Liver (tissue), 9 donors: Measurements from ENCODE around the gene DAGLA. TPM values are rescaled to one million over a fixed set of nuclear protein-coding genes. Genes with fewer than 3 reads are reported as not detected.
A peak's percentile ranks its signal among the peaks of the same experiment; 100 is the strongest.

Source experiments
- DNase-seq: peaks from one replicate; pipeline ENCODE4 v3.0.0-alpha.2; 2017; ENCODE audit warnings: low spot score
- H3K27ac ChIP-seq, 2 donors: one replicate each; pipeline ENCODE4 v1.7.0; 2013; ENCODE audit warnings: inconsistent platforms in 2 of 2, low read length in 2 of 2, control low read depth in 1 of 2, low read depth in 1 of 2, mild to moderate bottlenecking in 1 of 2
- H3K27me3 ChIP-seq, 4 donors: one replicate each; pipeline versions ENCODE4 v1.6.1 to v1.7.0; 2013; ENCODE audit warnings: low read length in 3 of 4, inconsistent platforms in 1 of 4, mild to moderate bottlenecking in 1 of 4, moderate library complexity in 1 of 4; ENCODE audit not compliant: control insufficient read depth in 4 of 4, insufficient read depth in 4 of 4
- H3K36me3 ChIP-seq, 4 donors: one replicate each; pipeline versions ENCODE4 v1.6.1 to v1.7.0; 2013; ENCODE audit warnings: low read length in 3 of 4, mild to moderate bottlenecking in 3 of 4, low read depth in 1 of 4, moderate library complexity in 1 of 4; ENCODE audit not compliant: control insufficient read depth in 4 of 4, insufficient read depth in 3 of 4
- H3K4me1 ChIP-seq, 4 donors: one replicate each; pipeline versions ENCODE4 v1.6.1 to v1.7.0; 2013; ENCODE audit warnings: low read length in 3 of 4, mild to moderate bottlenecking in 3 of 4, moderate library complexity in 1 of 4; ENCODE audit not compliant: control insufficient read depth in 4 of 4, insufficient read depth in 4 of 4
- H3K4me3 ChIP-seq, 3 donors: one replicate each; pipeline versions ENCODE4 v1.6.1 to v1.7.0; 2013; ENCODE audit warnings: low read length in 3 of 3, control low read depth in 1 of 3, low read depth in 1 of 3, mild to moderate bottlenecking in 1 of 3
- H3K9ac ChIP-seq, 2 donors: one replicate each; pipeline ENCODE4 v1.7.0; 2013; ENCODE audit warnings: low read length in 2 of 2, mild to moderate bottlenecking in 2 of 2, moderate library complexity in 2 of 2, control low read depth in 1 of 2, low read depth in 1 of 2
- H3K9me3 ChIP-seq, 4 donors: one replicate each; pipeline versions ENCODE4 v1.6.1 to v1.7.0; 2013; ENCODE audit warnings: low read length in 3 of 4; ENCODE audit not compliant: control insufficient read depth in 4 of 4
- ATF3 ChIP-seq: IDR thresholded peaks from 2 replicates; pipeline ENCODE4 v1.6.1; 2016; ENCODE audit warnings: antibody characterized with exemption
- FOXA1 ChIP-seq: IDR thresholded peaks from 2 replicates; pipeline ENCODE4 v1.6.1; 2016; ENCODE audit warnings: antibody characterized with exemption
- FOXA2 ChIP-seq: IDR thresholded peaks from 2 replicates; pipeline ENCODE4 v1.6.1; 2016; ENCODE audit warnings: antibody characterized with exemption
- GABPA ChIP-seq, 2 donors: IDR thresholded peaks in 1 of 2; conservative IDR thresholded peaks in 1 of 2; 2 replicates each; pipeline ENCODE4 v1.6.1; 2016; ENCODE audit warnings: antibody characterized with exemption in 2 of 2, mild to moderate bottlenecking in 1 of 2, moderate library complexity in 1 of 2
- HNF4G ChIP-seq: IDR thresholded peaks from 2 replicates; pipeline ENCODE4 v1.6.1; 2016; ENCODE audit warnings: antibody characterized with exemption
- JUND ChIP-seq, 2 donors: IDR thresholded peaks; 2 replicates each; pipeline ENCODE4 v1.6.1; 2016; ENCODE audit warnings: antibody characterized with exemption in 2 of 2
- RAD21 ChIP-seq, 2 donors: IDR thresholded peaks; 2 replicates each; pipeline ENCODE4 v1.6.1; 2016; ENCODE audit warnings: antibody characterized with exemption in 2 of 2, mild to moderate bottlenecking in 2 of 2
- SP1 ChIP-seq: IDR thresholded peaks from 2 replicates; pipeline ENCODE4 v1.6.1; 2018; ENCODE audit warnings: antibody characterized with exemption, mild to moderate bottlenecking
- TAF1 ChIP-seq: conservative IDR thresholded peaks from 2 replicates; pipeline ENCODE4 v1.6.1; 2016; ENCODE audit warnings: antibody characterized with exemption, mild to moderate bottlenecking
- YY1 ChIP-seq: IDR thresholded peaks from 2 replicates; pipeline ENCODE4 v1.6.1; 2016; ENCODE audit warnings: antibody characterized with exemption, mild to moderate bottlenecking
- WGBS: extraction: QIAGEN DNeasy Blood & Tissue Kit; methylation state at CpG from one replicate; pipeline ENCODE4 v1.1.7; 2013; 5-methylcytosine and 5-hydroxymethylcytosine counted together
- polyA plus RNA-seq, 2 donors: library from polyadenylated mRNA; stranded (reverse) in 1 of 2; unstranded in 1 of 2; fragments of 200-250 nt in 1 of 2; fragments of >200 nt in 1 of 2; fragmentation: Nextera tagmentation in 1 of 2; extraction: Ambion mirVana in 1 of 2; gene quantifications; one replicate each; pipeline versions ENCODE4 v1.2.1 to v1.2.3, GENCODE V29; 2013 to 2015
- total RNA-seq, 2 donors: library from RNA; depleted of rRNA; stranded (reverse); fragments of >200 nt; gene quantifications; one replicate each; pipeline ENCODE4 v1.2.3, GENCODE V29; 2014
- TF ChIP-seq, protein P1 (sequence below): fragments of 150-350 bp; IDR thresholded peaks from 2 replicates; pipeline ENCODE4 v1.5.1; 2017; ENCODE audit warnings: improper control_type of control experiment, low read depth, low read length; ENCODE audit not compliant: missing input control
- donor health status: healthy.
- donor health status: healthy.
- donor health status: healthy.
- donor health status: healthy.
- donor health status: healthy.

Gene DAGLA
- total and polyA plus RNA-seq, 4 donors, result 0.13 to 0.84 (median 0.60) TPM

DNA sequence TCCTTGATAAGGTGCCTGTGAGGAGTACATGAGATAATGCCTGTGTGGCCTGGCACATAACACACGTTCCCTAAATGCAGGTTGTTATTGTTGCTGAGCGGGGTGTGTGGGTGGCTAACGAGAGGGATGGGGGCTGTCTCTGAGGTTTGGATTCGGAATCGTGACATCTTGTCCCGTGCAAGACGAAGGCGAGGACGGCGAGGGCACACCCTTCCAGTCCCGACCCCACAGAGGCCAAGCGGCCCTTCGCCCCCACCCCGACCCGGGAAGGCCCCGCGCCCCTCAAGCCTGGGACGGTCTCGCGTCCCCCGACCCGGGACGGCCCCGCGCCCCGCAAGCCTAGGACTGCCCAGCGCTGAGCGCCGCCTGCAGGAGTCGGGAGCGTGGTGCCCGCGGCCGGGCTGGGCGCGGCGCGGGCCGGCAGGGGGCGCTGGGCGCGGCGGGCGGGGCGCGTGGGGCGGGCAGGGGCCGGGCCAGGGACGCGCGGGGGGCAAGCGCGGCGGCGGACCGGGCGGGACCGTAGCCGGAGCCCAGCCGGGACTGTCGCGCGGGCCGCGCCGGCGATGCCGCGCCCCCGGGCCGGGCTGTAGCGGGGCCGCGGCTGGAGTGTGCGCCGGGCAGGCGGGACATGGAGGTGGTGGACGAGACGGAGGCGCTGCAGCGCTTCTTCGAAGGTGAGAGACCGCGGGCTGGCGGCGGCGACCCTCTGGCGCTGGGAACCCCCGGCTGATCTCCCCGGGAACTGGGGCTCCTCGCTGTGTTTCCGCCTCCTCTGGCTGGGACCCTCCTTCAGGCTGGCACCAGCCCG lies 72.1 kb downstream of the DAGLA start, which contains the start of gene MYRF:
Gene MYRF (plus strand): TSS at position 520 of the 808 bp plus-strand sequence. CDS start 109 bp downstream, at position 629.
- peak; percentile 77 for DNase-seq
- H3K9me3 ChIP-seq, result no peaks in the 10 kb centered on the region
- peaks cover 4 to 39% (median 26%) of the 10 kb centered on the region in 4 donors for H3K4me1 ChIP-seq
- peak within 1 kb of the TSS in 1 of 2 donors; percentile 92 for H3K9ac ChIP-seq
- H3K4me3 ChIP-seq, result peak within 1 kb of the TSS; percentile 59 to 68 (median 66)
- no peaks in the 10 kb centered on the region for H3K27me3 ChIP-seq
- TF ChIP-seq, protein P1, sequence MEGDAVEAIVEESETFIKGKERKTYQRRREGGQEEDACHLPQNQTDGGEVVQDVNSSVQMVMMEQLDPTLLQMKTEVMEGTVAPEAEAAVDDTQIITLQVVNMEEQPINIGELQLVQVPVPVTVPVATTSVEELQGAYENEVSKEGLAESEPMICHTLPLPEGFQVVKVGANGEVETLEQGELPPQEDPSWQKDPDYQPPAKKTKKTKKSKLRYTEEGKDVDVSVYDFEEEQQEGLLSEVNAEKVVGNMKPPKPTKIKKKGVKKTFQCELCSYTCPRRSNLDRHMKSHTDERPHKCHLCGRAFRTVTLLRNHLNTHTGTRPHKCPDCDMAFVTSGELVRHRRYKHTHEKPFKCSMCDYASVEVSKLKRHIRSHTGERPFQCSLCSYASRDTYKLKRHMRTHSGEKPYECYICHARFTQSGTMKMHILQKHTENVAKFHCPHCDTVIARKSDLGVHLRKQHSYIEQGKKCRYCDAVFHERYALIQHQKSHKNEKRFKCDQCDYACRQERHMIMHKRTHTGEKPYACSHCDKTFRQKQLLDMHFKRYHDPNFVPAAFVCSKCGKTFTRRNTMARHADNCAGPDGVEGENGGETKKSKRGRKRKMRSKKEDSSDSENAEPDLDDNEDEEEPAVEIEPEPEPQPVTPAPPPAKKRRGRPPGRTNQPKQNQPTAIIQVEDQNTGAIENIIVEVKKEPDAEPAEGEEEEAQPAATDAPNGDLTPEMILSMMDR, result peak; percentile 67
- TF ChIP-seq GABPA (IDR thresholded peaks at IDR 0.05 in 1 of 2, conservative IDR thresholded peaks at IDR 0.05 in 1 of 2), result no peak
- TF ChIP-seq JUND (IDR thresholded peaks at IDR 0.05), result no peak
- H3K27ac ChIP-seq, result peak within 1 kb of the TSS; percentile 71 to 97
- H3K36me3 ChIP-seq, result no peaks in the 10 kb centered on the region
- WGBS, result 2% methylated on average over 93 of the region's 93 CpGs

- peak overlapping the region in 1 of 2 donors; percentile 92 for H3K9ac ChIP-seq
These were observed 72.8 kb downstream of the DAGLA start for GRCh38 chr11:61752925-61753521.

GRCh38 chr11:61753672-61754071 lies 73.5 kb downstream of the DAGLA start:
- H3K27ac ChIP-seq, result peak overlapping the region; percentile 71 to 97
- DNase-seq, result no peak

More at GRCh38 chr11:61752925-61753521, 72.8 kb downstream of the DAGLA start:
- peak overlapping the region; percentile 59 to 68 (median 66) for H3K4me3 ChIP-seq
- no peak for TF ChIP-seq FOXA1
- TF ChIP-seq ATF3, result no peak
- TF ChIP-seq GABPA (IDR thresholded peaks at IDR 0.05 in 1 of 2, conservative IDR thresholded peaks at IDR 0.05 in 1 of 2), result no peak
- TF ChIP-seq YY1, result no peak
- no peak for TF ChIP-seq TAF1
- TF ChIP-seq SP1, result no peak
- TF ChIP-seq RAD21 (IDR thresholded peaks at IDR 0.05), result no peak
- TF ChIP-seq, protein P1, result no peak
- no peaks in the 10 kb centered on the region for H3K27me3 ChIP-seq
- peak overlapping the region; percentile 71 to 97 for H3K27ac ChIP-seq
- DNase-seq, result no peak
- 29% methylated on average over 17 of the region's 17 CpGs for WGBS
- H3K36me3 ChIP-seq, result no peaks in the 10 kb centered on the region
- H3K9me3 ChIP-seq, result no peaks in the 10 kb centered on the region
- peaks cover 9 to 40% (median 24%) of the 10 kb centered on the region in 4 donors for H3K4me1 ChIP-seq

More at GRCh38 chr11:61753672-61754071, 73.5 kb downstream of the DAGLA start:
- peak overlapping the region in 1 of 2 donors; percentile 92 for H3K9ac ChIP-seq
- no peaks in the 10 kb centered on the region for H3K9me3 ChIP-seq
- H3K27me3 ChIP-seq, result no peaks in the 10 kb centered on the region
- no peak for TF ChIP-seq HNF4G
- no peak for TF ChIP-seq RAD21 (IDR thresholded peaks at IDR 0.05)
- TF ChIP-seq FOXA2, result no peak
- H3K36me3 ChIP-seq, result no peaks in the 10 kb centered on the region
- H3K4me3 ChIP-seq, result no peak overlapping the region
- peaks cover 9 to 40% (median 23%) of the 10 kb centered on the region in 4 donors for H3K4me1 ChIP-seq
- WGBS, result 82% methylated on average over 5 of the region's 5 CpGs
